HepG2 (cell line): Measurements from ENCODE around the gene ENAH. TPM values are rescaled to one million over a fixed set of nuclear protein-coding genes. Genes with fewer than 3 reads are reported as not detected.

Source experiments
- ATF6 ChIP-seq: sonication (generic); formaldehyde crosslinking; conservative IDR thresholded peaks from 2 replicates; pipeline ENCODE4 v1.4.0; 2020; ENCODE audit warnings: missing genetic modification reagents
- DNMT3B ChIP-seq: conservative IDR thresholded peaks from 2 replicates; pipeline ENCODE4 v1.6.1; 2016; ENCODE audit warnings: missing biosample characterization, control low read depth
- KDM5A ChIP-seq: fragments of 200-600 bp; sonication (generic); IDR thresholded peaks from 2 replicates; pipeline ENCODE4 v1.7.0; 2018; ENCODE audit warnings: antibody characterized with exemption, mild to moderate bottlenecking, low read length, borderline replicate concordance
- MAX ChIP-seq: IDR thresholded peaks from 2 replicates; pipeline ENCODE4 v1.6.1; 2012; ENCODE audit warnings: inconsistent platforms
- MLX ChIP-seq: IDR thresholded peaks from 2 replicates; pipeline ENCODE4 v1.6.1; 2016
- THAP8 ChIP-seq: sonication (generic); formaldehyde crosslinking; IDR thresholded peaks from 2 replicates; pipeline ENCODE4 v1.5.1; 2020; ENCODE audit warnings: missing genetic modification reagents, mild to moderate bottlenecking, borderline replicate concordance
- ZHX1 ChIP-seq: sonication (generic); formaldehyde crosslinking; IDR thresholded peaks from 2 replicates; pipeline ENCODE4 v1.8.1; 2022; ENCODE audit warnings: low read depth, mild to moderate bottlenecking, missing genetic modification reagents
- ZNF879 ChIP-seq: sonication (generic); formaldehyde crosslinking; IDR thresholded peaks from 2 replicates; pipeline ENCODE4 v1.8.1; 2023; ENCODE audit warnings: missing genetic modification reagents
- polyA plus RNA-seq, 8 experiments: library from polyadenylated mRNA; depleted of rRNA in 3 of 8; stranded (reverse) in 7 of 8; unstranded in 1 of 8; fragments of >200 nt; fragmentation: Illumina TruSeq in 4 of 8; extraction: Trizol in 4 of 8; gene quantifications; 2 replicates each; pipeline versions ENCODE4 v1.2.1 to v1.2.3, GENCODE V29; 2011 to 2016; ENCODE audit warnings: low read depth in 4 of 8, missing spikeins in 1 of 8, mixed read lengths in 1 of 8; ENCODE audit not compliant: insufficient read depth in 1 of 8
- total RNA-seq, 5 experiments: library from RNA; depleted of rRNA; stranded (reverse); fragments of >200 nt; fragmentation: Illumina TruSeq; extraction: Trizol; gene quantifications; 2 replicates each; pipeline ENCODE4 v1.2.3, GENCODE V29; 2016; ENCODE audit warnings: low read depth in 1 of 5
- TF ChIP-seq, protein P1 (sequence below): IDR thresholded peaks from 2 replicates; pipeline ENCODE4 v1.6.1; 2016; ENCODE audit warnings: control low read depth
- TF ChIP-seq, protein P2 (sequence below): sonication (generic); formaldehyde crosslinking; conservative IDR thresholded peaks from 2 replicates; pipeline ENCODE4 v1.8.0; 2022; ENCODE audit warnings: mild to moderate bottlenecking, moderate library complexity, missing genetic modification reagents

ENAH gene
- total and polyA plus RNA-seq, 2 of the 13 experiments (the other 11 are each of a cell fraction or from before 2014, with no cell fraction given) = 22.1 to 58.3 TPM

GRCh38 chr1:225441314-225442122 is 211.4 kb downstream of the ENAH start (continued):
- TF ChIP-seq MLX (CRISPR knock-in tag) = no peak
- no peak for TF ChIP-seq ZHX1 (CRISPR knock-in tag)
- no peak for TF ChIP-seq ZNF879 (CRISPR knock-in tag)
- TF ChIP-seq, protein P1, sequence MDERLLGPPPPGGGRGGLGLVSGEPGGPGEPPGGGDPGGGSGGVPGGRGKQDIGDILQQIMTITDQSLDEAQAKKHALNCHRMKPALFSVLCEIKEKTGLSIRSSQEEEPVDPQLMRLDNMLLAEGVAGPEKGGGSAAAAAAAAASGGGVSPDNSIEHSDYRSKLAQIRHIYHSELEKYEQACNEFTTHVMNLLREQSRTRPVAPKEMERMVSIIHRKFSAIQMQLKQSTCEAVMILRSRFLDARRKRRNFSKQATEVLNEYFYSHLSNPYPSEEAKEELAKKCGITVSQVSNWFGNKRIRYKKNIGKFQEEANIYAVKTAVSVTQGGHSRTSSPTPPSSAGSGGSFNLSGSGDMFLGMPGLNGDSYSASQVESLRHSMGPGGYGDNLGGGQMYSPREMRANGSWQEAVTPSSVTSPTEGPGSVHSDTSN (CRISPR knock-in tag) = no peak
- no peak for TF ChIP-seq ATF6 (CRISPR knock-in tag)
- no peak for TF ChIP-seq DNMT3B (CRISPR knock-in tag)
- TF ChIP-seq KDM5A = no peak
- TF ChIP-seq, protein P2, sequence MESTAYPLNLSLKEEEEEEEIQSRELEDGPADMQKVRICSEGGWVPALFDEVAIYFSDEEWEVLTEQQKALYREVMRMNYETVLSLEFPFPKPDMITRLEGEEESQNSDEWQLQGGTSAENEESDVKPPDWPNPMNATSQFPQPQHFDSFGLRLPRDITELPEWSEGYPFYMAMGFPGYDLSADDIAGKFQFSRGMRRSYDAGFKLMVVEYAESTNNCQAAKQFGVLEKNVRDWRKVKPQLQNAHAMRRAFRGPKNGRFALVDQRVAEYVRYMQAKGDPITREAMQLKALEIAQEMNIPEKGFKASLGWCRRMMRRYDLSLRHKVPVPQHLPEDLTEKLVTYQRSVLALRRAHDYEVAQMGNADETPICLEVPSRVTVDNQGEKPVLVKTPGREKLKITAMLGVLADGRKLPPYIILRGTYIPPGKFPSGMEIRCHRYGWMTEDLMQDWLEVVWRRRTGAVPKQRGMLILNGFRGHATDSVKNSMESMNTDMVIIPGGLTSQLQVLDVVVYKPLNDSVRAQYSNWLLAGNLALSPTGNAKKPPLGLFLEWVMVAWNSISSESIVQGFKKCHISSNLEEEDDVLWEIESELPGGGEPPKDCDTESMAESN (CRISPR knock-in tag) = no peak
- TF ChIP-seq THAP8 (CRISPR knock-in tag) = no peak
- no peak; the same call in 1 of the 2 replicates for TF ChIP-seq MAX
